GM18951 (cell line): ENCODE data around the gene CKS1B.
"Not testable (repeated sequence)": the region's sequence is repeated elsewhere in the genome, so short reads cannot be mapped to it uniquely, and the experiment has no call there.

Source experiments
- POLR2A ChIP-seq: IDR thresholded peaks from 4 replicates; pipeline ENCODE4 v1.6.1; 2011; ENCODE audit warnings: mild to moderate bottlenecking; ENCODE audit not compliant: insufficient read length, insufficient read depth; ENCODE audit errors: extremely low read depth
- in situ Hi-C: fragments of 300-500 bp; cut with MboI; formaldehyde crosslinking; loops from one replicate; pipeline ENCODE4 v1.12.0; 2022; ENCODE audit warnings: low sequenced_read_pairs, mixed read lengths, inconsistent platforms; ENCODE audit not compliant: unreplicated experiment

CKS1B gene

GRCh38 chr1:154992721-154993571 is 18.5 kb downstream of the CKS1B start:
- in situ Hi-C loops: no loop called here
- TF ChIP-seq POLR2A: no peak

DNA sequence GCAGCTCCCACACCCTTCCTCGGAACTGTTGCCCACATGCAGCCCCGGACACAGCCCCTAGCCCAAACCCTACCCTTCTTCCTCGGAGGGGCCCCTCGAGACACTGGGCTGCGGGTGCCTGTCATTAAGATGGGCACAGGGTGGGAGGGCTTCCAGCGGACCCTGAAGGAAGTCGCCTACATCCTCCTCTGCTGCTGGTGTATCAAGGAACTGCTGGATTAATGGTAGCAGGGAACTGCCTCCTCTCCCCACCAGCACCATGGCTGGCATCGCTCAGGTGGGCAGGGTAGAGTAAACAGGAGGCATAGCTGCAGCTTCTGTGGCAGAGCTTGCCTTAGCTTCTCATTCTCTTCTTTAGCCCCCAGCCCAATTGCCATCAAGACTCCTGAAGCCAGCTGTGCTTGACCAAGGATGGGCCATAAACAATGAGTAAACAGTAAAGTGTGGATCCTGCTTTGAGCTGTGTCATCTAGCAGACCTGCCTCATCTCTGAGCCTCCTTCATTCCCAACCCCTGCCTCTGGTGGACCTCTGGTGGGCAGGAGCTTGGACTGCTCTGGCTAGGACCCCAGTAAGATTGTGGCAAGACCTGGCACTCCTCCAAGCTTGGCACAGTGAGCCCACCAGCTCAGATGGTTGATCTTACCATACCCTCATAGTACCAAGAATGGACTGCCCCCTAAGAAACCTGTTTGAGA is 19.2 kb downstream of the CKS1B start, which contains the start of gene LENEP:
Gene LENEP (plus strand): TSS at position 15 of the 697 bp plus-strand sequence. CDS start 22 bp downstream, at position 37.
- in situ Hi-C loops: no loop called here
- no peak for TF ChIP-seq POLR2A

- in situ Hi-C loops: no loop called here
- TF ChIP-seq POLR2A: no peak
These were observed 19.7 kb downstream of the CKS1B start for GRCh38 chr1:154994269-154994587.

DNA sequence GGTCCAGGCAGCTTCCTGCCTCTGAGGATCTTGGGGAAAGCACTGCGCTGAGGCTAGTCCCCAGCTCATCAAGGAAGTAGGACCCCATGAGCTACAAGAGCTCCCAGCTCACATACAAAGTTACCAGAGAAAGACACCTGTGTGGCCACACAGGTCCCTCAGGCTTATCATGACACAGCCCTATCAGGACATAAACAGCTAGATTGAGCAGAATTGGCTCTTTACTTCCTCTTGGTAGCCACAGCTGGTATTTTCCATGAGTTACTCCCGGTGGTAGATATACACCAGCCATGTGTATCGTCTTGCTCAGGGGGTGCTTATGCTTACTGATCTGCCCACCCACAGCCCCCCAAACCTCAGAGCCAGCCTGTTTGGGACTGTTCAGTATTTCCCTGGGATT is 20.1 kb downstream of the CKS1B start:
- no peak for TF ChIP-seq POLR2A
- in situ Hi-C loops: no loop called here

DNA sequence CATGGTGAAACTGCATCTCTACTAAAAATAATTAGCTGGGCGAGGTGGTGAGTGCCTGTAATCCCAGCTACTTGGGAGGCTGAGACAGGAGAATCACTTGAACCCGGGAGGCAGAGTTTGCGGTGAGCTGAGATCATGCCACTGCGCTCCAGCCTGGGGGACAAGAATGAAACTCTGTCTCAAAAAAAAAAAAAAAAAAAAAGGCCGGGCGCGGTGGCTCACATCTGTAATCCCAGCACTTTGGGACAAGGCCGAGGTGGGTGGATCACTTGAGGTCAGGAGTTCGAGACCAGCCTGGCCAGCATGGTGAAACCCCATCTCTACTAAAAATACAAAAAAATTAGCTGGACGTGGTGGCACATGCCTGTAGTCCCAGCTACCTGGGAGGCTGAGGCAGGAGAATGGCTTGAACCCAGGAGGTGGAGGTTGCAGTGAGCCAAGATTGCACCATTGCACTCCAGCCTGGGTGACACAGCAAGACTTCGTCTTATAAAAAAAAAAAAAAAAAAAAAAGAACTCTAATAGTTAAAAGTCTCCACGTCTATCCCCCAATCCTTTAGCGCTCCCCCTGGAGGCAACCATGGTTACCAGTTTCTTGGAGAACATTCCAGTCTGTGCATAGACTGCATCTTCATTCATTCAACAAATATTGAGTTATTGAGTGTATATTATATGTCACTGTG is 21.0 kb downstream of the CKS1B start:
- in situ Hi-C loops: not testable (repeated sequence)

- in situ Hi-C loops: no loop called here
- no peak for TF ChIP-seq POLR2A
These were observed 22.7 kb downstream of the CKS1B start for GRCh38 chr1:154996966-154997701.

GRCh38 chr1:154998201-154998780 is 23.8 kb downstream of the CKS1B start:
- in situ Hi-C loops: no loop called here
- no peak for TF ChIP-seq POLR2A

DNA sequence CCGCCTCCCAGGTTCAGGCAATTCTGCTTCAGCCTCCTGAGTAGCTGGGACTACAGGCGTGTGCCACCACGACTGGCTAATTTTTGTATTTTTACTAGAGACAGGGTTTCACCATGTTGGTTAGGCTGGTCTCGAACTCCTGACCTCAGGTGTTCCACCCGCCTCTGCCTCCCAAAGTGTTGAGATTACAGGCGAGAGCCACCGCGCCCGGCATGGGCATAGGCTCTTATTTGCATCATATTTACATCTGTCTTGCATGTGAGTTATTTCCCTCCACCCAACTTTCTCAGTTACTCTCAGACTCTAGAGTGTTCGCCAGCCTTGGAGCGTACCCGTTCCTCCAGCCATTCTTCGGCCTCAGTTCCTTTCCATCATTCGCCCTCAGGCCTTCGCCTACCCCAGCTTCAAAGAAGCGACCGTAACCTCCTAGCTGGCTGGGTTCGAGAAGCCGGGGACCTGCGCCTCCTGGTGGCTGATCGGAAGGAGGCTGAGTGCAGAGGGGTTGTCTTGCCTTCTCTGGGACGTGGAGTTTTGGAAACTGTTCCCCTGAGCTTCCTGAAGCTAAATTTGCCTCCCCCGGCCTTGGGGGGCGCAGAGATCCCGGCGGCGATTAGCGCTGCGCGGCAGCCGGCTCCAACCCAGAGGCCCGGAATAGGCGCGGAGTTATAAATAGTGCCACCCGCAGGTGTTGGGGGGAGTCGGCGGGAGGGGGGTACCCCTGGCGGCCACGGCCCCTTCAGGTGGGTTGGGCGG is 24.5 kb downstream of the CKS1B start:
- in situ Hi-C loops: no loop called here
- peak; percentile 52 for TF ChIP-seq POLR2A

GRCh38 chr1:154999571-155000410 is 25.3 kb downstream of the CKS1B start:
- in situ Hi-C loops: no loop called here
- TF ChIP-seq POLR2A: peak; percentile 43

GRCh38 chr1:155000411-155000725 is 25.9 kb downstream of the CKS1B start:
- no peak for TF ChIP-seq POLR2A
- in situ Hi-C loops: no loop called here

DNA sequence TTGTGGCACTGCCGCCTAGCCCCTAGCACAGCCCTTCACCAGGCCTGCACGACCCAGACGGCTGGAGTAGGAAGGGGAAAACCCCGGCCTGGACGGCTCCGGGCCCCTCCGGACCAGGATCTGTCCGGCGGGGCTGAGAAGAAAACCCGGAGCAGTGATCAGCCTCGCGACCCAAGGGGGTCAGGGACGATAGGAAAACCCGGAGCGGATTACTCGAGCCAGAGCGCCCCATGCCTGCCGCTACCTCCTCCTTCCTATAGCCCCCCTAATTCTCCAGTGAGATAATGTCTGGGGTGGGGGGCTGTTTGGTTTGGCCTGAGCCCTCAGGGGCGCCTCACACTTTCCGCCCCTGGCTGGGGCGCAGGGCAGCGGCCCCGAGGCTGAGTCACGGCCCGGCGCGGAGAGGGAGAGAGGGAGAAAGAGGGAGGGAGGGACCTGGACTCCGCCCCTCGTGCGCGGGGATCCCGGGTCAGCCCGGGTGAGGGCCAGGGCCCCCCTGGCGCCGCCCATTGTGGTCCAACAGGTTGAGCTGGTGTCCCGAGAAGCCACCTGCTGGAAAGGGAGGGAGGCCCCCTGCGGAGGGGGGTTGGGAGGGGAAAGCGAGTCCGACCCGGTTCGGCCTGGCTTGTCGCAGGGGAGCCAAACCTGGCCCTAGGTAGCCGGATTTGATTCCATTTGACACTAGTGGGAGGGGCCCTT is 26.4 kb downstream of the CKS1B start:
- in situ Hi-C loops: no loop called here
- TF ChIP-seq POLR2A: peak; percentile 66
